HUDEP-2 (cell line): ENCODE measurements around the gene SLC5A9.

ENCODE experiments used
- DNase-seq, 76 experiments: peaks; one replicate each; lab custom pipeline; 2025; ENCODE audit not compliant: unreplicated experiment in 76 of 76; lab: John Stamatoyannopoulos, UW

SLC5A9 gene

DNA sequence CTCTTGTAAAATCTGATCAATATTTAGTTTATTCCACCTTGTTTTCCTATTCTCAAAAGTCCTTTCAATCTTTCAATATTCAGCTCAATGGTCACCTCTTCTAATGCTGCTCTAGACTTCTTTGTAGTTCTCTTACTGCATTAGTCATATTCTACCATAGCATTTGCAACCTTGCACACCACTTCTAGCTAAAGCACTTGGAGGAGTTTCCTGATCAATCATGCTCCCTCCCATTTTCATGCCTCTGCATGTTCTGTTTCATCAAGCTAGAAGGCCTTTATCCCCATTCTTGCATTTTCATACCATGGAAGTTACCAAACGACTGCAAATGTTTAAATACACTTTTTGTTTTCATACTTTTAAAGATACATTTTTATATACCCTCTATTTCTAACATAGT lies 72.1 kb downstream of the SLC5A9 start:
- DNase-seq, result no peak
